GM18520 (cell line): ENCODE data around the gene ACOX2.

Experiments
- ATAC-seq: cut with Tn5 transposase; IDR thresholded peaks from one replicate; pipeline ENCODE4 v1.9.1; 2021; ENCODE audit not compliant: unreplicated experiment

ACOX2 gene

DNA sequence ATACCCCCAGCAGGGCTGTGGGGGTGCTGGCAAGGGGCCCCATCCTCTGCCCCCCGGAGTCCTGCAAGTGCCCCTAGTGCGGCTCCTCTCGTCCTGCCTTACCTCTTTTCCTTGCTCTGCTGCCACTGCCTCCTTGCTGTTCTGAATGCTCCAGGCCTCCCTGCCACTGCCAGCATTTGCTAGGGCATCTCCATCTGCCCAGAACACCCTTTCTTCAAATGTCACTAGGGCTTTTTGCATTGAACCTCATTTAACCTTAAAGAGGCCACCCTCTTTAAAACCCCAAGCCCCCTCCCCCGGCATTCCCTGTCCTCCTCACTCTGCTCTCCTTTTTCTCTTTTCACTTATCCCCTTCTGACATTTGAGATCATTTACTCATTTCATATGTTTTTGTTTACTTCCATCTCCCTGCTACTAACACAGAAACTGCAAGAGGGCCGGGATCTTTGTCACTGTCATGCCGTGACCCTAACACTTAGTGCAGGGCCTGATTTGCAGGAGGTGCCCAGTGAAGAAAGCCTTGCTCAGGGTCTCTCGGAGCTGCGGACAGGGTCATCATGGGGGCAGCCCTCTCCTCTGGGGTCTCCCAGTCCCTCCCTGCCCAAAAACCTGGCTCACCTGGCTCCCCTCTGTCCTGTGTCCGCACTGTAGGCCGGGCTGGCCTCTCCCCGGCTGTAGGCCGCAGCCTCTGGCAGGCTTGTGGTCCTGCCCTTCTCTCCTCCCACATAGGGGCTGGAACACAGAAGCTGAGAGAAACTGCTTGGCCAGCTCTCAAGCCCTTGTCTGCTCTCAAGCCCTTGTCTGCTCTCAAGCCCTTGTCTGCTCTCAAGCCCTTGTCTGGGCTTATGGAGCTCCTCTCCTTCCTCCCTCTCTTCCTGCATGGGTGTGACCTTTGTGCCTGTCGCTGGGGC lies at the start of gene ACOX2:
Gene ACOX2 (minus strand): TSS at position 690 of the 911 bp plus-strand sequence. CDS start 2,084 bp downstream, outside the sequence.
- no peak for ATAC-seq

- no peak for ATAC-seq
These were observed 49.0 kb upstream of the ACOX2 start for GRCh38 chr3:58585994-58586393.

DNA sequence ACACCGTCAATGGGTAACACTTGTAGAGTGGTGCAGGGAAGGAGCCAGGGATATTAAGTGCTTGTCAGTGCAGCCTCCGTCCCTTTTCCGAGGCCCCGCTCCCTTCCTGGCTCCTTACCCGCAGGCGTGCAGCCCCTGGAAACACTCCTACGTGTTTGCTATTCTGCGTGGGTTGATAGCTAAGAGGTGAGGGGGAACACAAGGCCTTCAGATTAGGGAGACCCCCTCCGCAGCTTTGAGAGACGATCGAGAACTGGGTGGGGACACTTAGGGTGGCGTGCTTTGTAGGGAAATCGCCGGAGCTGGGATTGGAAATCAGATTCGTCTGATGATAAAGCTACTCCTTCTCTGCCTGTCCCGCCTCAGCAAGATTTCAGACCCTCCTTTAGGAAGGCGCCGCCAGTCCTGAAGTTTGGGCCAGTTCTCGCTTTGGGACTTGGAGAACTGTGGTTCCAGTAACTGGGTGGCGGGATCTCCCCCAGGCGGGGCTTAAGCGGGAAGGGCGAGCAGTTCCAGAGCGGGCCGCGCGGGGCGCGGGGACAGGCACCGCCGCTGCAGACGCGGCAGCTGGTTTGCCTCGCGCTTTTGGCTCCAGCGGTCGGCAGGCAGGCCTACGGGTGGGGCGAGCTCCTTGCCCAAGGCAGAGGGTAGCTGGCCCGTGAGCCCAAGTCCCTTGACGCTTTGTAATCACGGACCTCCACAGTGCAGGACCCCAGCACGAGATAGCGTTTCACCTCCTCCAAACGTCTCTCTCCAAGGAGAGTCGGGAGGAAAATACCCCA lies 48.2 kb upstream of the ACOX2 start:
- no peak for ATAC-seq

DNA sequence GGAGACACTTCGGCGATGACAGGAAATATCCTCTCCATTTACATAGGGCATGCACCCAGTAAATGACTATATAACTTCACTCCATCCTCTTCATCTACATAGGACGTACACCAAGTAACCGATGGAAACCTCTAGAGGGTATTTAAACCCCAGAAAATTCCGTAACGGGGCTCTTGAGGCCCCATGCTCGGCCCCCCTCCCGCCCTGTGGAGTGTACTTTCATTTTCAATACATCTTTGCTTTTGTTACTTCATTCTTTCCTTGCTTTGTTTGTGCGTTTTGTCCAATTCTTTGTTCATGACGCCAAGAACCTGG lies 47.7 kb upstream of the ACOX2 start:
- no peak for ATAC-seq

GRCh38 chr3:58581328-58582091 lies 44.5 kb upstream of the ACOX2 start:
- no peak for ATAC-seq

GRCh38 chr3:58580826-58581327 lies 43.9 kb upstream of the ACOX2 start:
- no peak for ATAC-seq

DNA sequence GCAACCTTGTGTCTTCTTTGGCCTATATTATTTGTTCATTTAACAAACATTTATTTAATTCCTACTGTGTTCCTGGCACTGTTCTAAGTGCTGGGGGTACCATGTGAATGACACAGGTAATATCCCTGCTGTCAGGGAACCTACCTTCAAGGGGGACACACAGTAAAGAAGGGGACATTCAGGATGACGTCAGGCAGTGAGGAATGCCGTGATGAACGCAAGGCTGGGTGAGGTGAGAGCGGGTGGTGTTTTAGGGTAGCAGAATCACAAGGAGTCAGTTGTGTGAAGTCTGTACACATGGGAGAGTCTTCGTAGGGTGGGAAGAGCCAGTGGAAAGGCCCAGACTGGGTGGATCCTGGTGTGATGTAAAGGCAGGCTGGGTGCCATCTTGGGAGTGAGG lies 41.9 kb upstream of the ACOX2 start:
- ATAC-seq: no peak

DNA sequence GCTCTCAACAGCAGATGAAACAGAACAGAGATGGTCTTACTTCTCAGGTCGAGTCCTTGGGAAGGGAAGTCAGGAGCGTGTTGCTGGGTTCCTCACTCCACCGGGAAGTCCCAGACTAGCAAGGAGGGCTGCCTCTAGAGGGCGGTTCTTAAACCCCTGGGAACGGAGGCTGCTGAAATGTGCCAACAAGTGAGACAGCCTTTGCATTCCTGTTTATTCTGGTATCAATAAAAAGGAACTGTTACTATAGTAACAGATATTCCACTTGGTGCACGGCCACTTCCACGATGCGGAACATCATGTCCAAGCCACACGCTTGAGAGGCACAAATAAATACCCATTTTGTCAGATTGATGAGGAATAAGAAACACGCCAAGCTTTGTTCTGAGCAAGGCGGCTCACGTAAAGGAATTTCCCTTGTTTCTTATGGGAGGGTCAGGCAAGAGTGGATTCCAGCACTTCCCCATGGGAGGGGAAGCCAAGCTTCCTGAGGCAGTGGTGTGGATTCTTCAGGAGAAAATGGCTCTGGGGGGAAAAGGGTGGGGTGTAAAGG lies 40.4 kb upstream of the ACOX2 start, which contains the start of gene FAM107A:
Gene FAM107A (minus strand): TSS at position 123 of the 553 bp plus-strand sequence. CDS start 7,531 bp downstream, outside the sequence.
- no peak for ATAC-seq

GRCh38 chr3:58576716-58577115 lies 39.7 kb upstream of the ACOX2 start:
- no peak for ATAC-seq

GRCh38 chr3:58575971-58576652 lies 39.1 kb upstream of the ACOX2 start:
- ATAC-seq: no peak

GRCh38 chr3:58574682-58575081 lies 37.7 kb upstream of the ACOX2 start:
- ATAC-seq: no peak

DNA sequence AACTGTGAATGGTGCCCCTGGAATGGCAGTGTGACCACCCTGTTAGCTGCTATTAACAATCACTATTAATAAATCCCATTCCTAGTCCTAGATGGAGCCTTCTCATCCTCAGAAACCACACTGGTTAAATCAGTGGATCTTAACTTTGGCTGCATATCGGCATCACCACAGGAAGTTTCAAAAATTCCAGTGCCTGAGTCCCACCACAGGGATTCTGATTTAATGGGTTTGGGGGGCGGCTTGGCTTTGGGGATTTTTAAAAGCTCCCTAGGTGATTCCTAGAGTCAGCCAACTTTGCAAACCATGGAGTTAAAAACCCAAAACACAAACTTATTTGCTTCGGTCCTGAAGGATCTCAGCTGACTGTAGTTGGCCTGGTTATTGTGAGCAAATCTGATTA lies 37.1 kb upstream of the ACOX2 start:
- ATAC-seq: no peak

- ATAC-seq: no peak
These were observed 36.6 kb upstream of the ACOX2 start for GRCh38 chr3:58573640-58574039.

GRCh38 chr3:58572634-58573230 lies 35.7 kb upstream of the ACOX2 start:
- no peak for ATAC-seq

DNA sequence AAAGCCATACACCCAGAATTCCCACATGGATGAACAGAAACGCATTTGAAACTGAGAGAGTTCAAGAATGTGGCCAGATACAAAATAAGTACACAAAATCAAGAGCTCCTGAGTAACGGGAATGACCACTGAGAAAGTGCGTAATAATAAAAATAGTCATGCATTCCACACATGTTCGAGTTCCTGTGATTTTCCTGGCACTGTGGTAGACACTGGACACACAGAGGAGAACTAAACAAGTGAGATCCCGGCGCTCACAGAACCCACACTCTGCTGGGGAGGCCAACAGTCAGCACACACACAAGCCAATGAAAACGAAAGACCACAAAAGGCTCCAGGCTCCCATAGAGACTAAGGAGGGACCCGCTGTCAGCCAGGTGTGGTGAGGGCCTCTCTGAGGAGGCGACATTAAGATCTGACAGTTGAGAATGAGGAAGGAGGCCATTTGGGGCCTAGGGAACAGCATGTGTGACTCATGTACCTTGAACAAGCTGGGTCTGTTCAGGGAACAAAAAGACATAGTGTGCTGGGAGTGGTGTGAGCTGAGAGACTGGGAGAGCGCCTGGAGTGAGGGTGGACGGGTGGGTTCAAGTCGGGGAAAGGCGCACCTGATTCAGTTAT lies 35.1 kb upstream of the ACOX2 start:
- no peak for ATAC-seq

- ATAC-seq: no peak
These were observed 33.9 kb upstream of the ACOX2 start for GRCh38 chr3:58570851-58571250.

- no peak for ATAC-seq
These were observed 32.5 kb upstream of the ACOX2 start for GRCh38 chr3:58569287-58570001.

- ATAC-seq: no peak
These were observed 31.7 kb upstream of the ACOX2 start for GRCh38 chr3:58568572-58569286.
